Mesenchymal stem cell (in vitro differentiated cells and primary cell): ENCODE data around the gene STAG1.
"Not testable (repeated sequence)": the region's sequence is repeated elsewhere in the genome, so short reads cannot be mapped to it uniquely, and the experiment has no call there.

Experiments
- DNase-seq: peaks from one replicate; pipeline ENCODE4 v3.0.0-alpha.2; 2013
- H2AFZ ChIP-seq: one replicate; pipeline ENCODE4 v1.6.1; 2013; ENCODE audit warnings: low read depth, mild to moderate bottlenecking, control low read depth, inconsistent platforms, low read length, moderate library complexity
- H2AK5ac ChIP-seq: 2 replicates; pipeline ENCODE4 v1.6.1; 2013; ENCODE audit warnings: low read length, moderate library complexity, mild to moderate bottlenecking, inconsistent platforms; ENCODE audit not compliant: severe bottlenecking
- H2BK120ac ChIP-seq: one replicate; pipeline ENCODE4 v1.6.1; 2013; ENCODE audit warnings: low read depth, mild to moderate bottlenecking, inconsistent platforms, low read length, moderate library complexity
- H2BK12ac ChIP-seq, 2 experiments: one replicate each; pipeline ENCODE4 v1.6.1; 2013; ENCODE audit warnings: inconsistent platforms in 2 of 2, low read length in 2 of 2, mild to moderate bottlenecking in 2 of 2, moderate library complexity in 2 of 2, control low read depth in 1 of 2
- H2BK15ac ChIP-seq: one replicate; pipeline ENCODE4 v1.6.1; 2013; ENCODE audit warnings: mild to moderate bottlenecking, low read depth, inconsistent platforms; ENCODE audit not compliant: poor library complexity, severe bottlenecking
- H2BK5ac ChIP-seq: 2 replicates; pipeline ENCODE4 v1.6.1; 2013; ENCODE audit warnings: low read depth, mild to moderate bottlenecking, low read length, control low read depth, inconsistent platforms; ENCODE audit not compliant: poor library complexity, severe bottlenecking
- H3K14ac ChIP-seq, 2 experiments: one replicate each; pipeline ENCODE4 v1.6.1; 2013; ENCODE audit warnings: inconsistent platforms in 2 of 2, low read length in 2 of 2, control low read depth in 1 of 2, mild to moderate bottlenecking in 1 of 2, moderate library complexity in 1 of 2
- H3K18ac ChIP-seq, 2 experiments: one replicate each; pipeline ENCODE4 v1.6.1; 2013; ENCODE audit warnings: inconsistent platforms in 2 of 2, low read length in 2 of 2, control low read depth in 1 of 2, low read depth in 1 of 2, mild to moderate bottlenecking in 1 of 2
- H3K23ac ChIP-seq, 2 experiments: one replicate each; pipeline ENCODE4 v1.6.1; 2013; ENCODE audit warnings: inconsistent platforms in 2 of 2, low read length in 2 of 2, mild to moderate bottlenecking in 2 of 2, moderate library complexity in 2 of 2, control low read depth in 1 of 2
- H3K27ac ChIP-seq: 2 replicates; pipeline ENCODE4 v1.5.1; 2013; ENCODE audit warnings: mild to moderate bottlenecking, moderate library complexity, low read length, control low read depth, inconsistent platforms; ENCODE audit not compliant: poor library complexity, severe bottlenecking
- H3K27me3 ChIP-seq, 2 experiments: 2 replicates each; pipeline versions ENCODE4 v1.6.1 to v1.7.0; 2013; ENCODE audit warnings: low read length in 2 of 2, mild to moderate bottlenecking in 2 of 2, moderate library complexity in 2 of 2, control low read depth in 1 of 2, inconsistent platforms in 1 of 2; ENCODE audit not compliant: control insufficient read depth in 1 of 2, insufficient read depth in 1 of 2
- H3K36me3 ChIP-seq, 2 experiments: 2 replicates each; pipeline versions ENCODE4 v1.6.1 to v1.7.0; 2013; ENCODE audit warnings: low read length in 2 of 2, control low read depth in 1 of 2, inconsistent platforms in 1 of 2, low read depth in 1 of 2, mild to moderate bottlenecking in 1 of 2; ENCODE audit not compliant: insufficient read depth in 2 of 2, control insufficient read depth in 1 of 2
- H3K4ac ChIP-seq, 2 experiments: one replicate each; pipeline ENCODE4 v1.6.1; 2013; ENCODE audit warnings: inconsistent platforms in 2 of 2, low read length in 2 of 2, mild to moderate bottlenecking in 2 of 2, moderate library complexity in 2 of 2, control low read depth in 1 of 2, low read depth in 1 of 2
- H3K4me1 ChIP-seq: 2 replicates; pipeline ENCODE4 v1.6.1; 2013; ENCODE audit warnings: low read depth, low read length, control low read depth; ENCODE audit not compliant: control insufficient read depth, insufficient read depth
- H3K4me2 ChIP-seq: 2 replicates; pipeline ENCODE4 v1.6.1; 2013; ENCODE audit warnings: low read length, mild to moderate bottlenecking, inconsistent platforms; ENCODE audit not compliant: poor library complexity, severe bottlenecking
- H3K4me3 ChIP-seq, 2 experiments: 2 replicates each; pipeline versions ENCODE4 v1.5.1 to v1.7.0; 2013; ENCODE audit warnings: low read length in 2 of 2, mild to moderate bottlenecking in 2 of 2, control low read depth in 1 of 2, low read depth in 1 of 2; ENCODE audit not compliant: insufficient read depth in 1 of 2
- H3K79me1 ChIP-seq: replicated peaks from 2 replicates; pipeline ENCODE4 v1.6.1; 2013; ENCODE audit warnings: mild to moderate bottlenecking, control low read depth, low read length, inconsistent platforms; ENCODE audit not compliant: poor library complexity, severe bottlenecking
- H3K9ac ChIP-seq: 2 replicates; pipeline ENCODE4 v1.7.0; 2013; ENCODE audit warnings: mild to moderate bottlenecking, low read length, moderate library complexity
- H3K9me3 ChIP-seq: 2 replicates; pipeline ENCODE4 v1.7.0; 2013; ENCODE audit warnings: mild to moderate bottlenecking, low read length; ENCODE audit not compliant: control insufficient read depth
- H4K8ac ChIP-seq: one replicate; pipeline ENCODE4 v1.6.1; 2013; ENCODE audit warnings: inconsistent platforms, mild to moderate bottlenecking, low read length, moderate library complexity
- H4K91ac ChIP-seq: one replicate; pipeline ENCODE4 v1.6.1; 2013; ENCODE audit warnings: mild to moderate bottlenecking, low read length, inconsistent platforms
- WGBS: methylation state at CpG from one replicate; pipeline ENCODE4 v1.1.7; 2013; ENCODE audit warnings: mixed read lengths; 5-methylcytosine and 5-hydroxymethylcytosine counted together

Gene STAG1

GRCh38 chr3:136620436-136620835 is 131.7 kb downstream of the STAG1 start:
- H3K4me2 ChIP-seq, result no peak overlapping the region
- DNase-seq, result no peak
- H3K79me1 ChIP-seq, result peaks cover 11% of the 10 kb centered on the region

GRCh38 chr3:136617969-136618525 is 134.1 kb downstream of the STAG1 start:
- not testable (repeated sequence) for H4K91ac ChIP-seq, DNase-seq, H3K9ac ChIP-seq, H2BK12ac ChIP-seq, H3K27me3 ChIP-seq, H3K4me2 ChIP-seq, H3K4ac ChIP-seq, H3K23ac ChIP-seq, H3K27ac ChIP-seq, H2AK5ac ChIP-seq, H3K9me3 ChIP-seq, H3K4me1 ChIP-seq, H2BK5ac ChIP-seq, H2BK120ac ChIP-seq, H3K4me3 ChIP-seq, H4K8ac ChIP-seq, H2BK15ac ChIP-seq, H3K18ac ChIP-seq, H2AFZ ChIP-seq, H3K14ac ChIP-seq
- WGBS, result 84% methylated on average over 5 of the region's 6 CpGs
- H3K79me1 ChIP-seq, result peaks cover 11% of the 10 kb centered on the region
- H3K36me3 ChIP-seq, result peaks cover 0 to 31% of the 10 kb centered on the region in 2 experiments

More at GRCh38 chr3:136620436-136620835, 131.7 kb downstream of the STAG1 start:
- Histone ChIP-seq H3K14ac (no peak overlapping the region), H3K4me3 (no peak overlapping the region), H2BK120ac (no peak overlapping the region), H4K91ac (no peak overlapping the region), H2AK5ac (no peak overlapping the region), H2BK12ac (no peak overlapping the region), H2BK15ac (no peak overlapping the region), H2AFZ (no peak overlapping the region), H3K4me1 (peaks cover 6% of the 10 kb centered on the region), H2BK5ac (no peak overlapping the region), H3K23ac (no peak overlapping the region), H4K8ac (no peak overlapping the region), H3K27ac (no peak overlapping the region), H3K9me3 (no peaks in the 10 kb centered on the region), H3K36me3 (peaks cover 0 to 31% of the 10 kb centered on the region in 2 experiments), H3K4ac (no peak overlapping the region), H3K18ac (no peak overlapping the region), H3K27me3 (no peaks in the 10 kb centered on the region), H3K9ac (no peak overlapping the region)

GRCh38 chr3:136617198-136617597 is 135.0 kb downstream of the STAG1 start:
- no peak overlapping the region for H2BK5ac ChIP-seq
- H2AK5ac ChIP-seq, result peak overlapping the region; percentile 76
- no peak overlapping the region for H4K91ac ChIP-seq
- no peak overlapping the region for H3K4ac ChIP-seq
- H3K9ac ChIP-seq, result no peak overlapping the region
- peak overlapping the region; percentile 14 for H3K27ac ChIP-seq
- H4K8ac ChIP-seq, result no peak overlapping the region
- H3K18ac ChIP-seq, result no peak overlapping the region
- no peak overlapping the region for H2BK120ac ChIP-seq
- no peak overlapping the region for H2AFZ ChIP-seq
- peaks cover 7% of the 10 kb centered on the region for H3K4me1 ChIP-seq
- H3K9me3 ChIP-seq, result no peaks in the 10 kb centered on the region
- no peak for DNase-seq
- no peak overlapping the region for H3K23ac ChIP-seq
- H3K79me1 ChIP-seq, result peaks cover 9% of the 10 kb centered on the region
- H2BK12ac ChIP-seq, result no peak overlapping the region
- peaks cover 0 to 28% of the 10 kb centered on the region in 2 experiments for H3K36me3 ChIP-seq
- no peaks in the 10 kb centered on the region for H3K27me3 ChIP-seq
- H3K4me2 ChIP-seq, result no peak overlapping the region
- no peak overlapping the region for H2BK15ac ChIP-seq
- H3K14ac ChIP-seq, result no peak overlapping the region
- no peak overlapping the region for H3K4me3 ChIP-seq

GRCh38 chr3:136612512-136612911 is 139.7 kb downstream of the STAG1 start:
- no peak overlapping the region for H2BK12ac ChIP-seq
- H3K79me1 ChIP-seq, result peaks cover 23% of the 10 kb centered on the region
- no peak overlapping the region for H3K4ac ChIP-seq

More at GRCh38 chr3:136612512-136612911, 139.7 kb downstream of the STAG1 start:
- H3K4me1 ChIP-seq, result peaks cover 7% of the 10 kb centered on the region
- peaks cover 9 to 18% of the 10 kb centered on the region in 2 experiments for H3K36me3 ChIP-seq
- no peak overlapping the region for H3K4me2 ChIP-seq
- no peak overlapping the region for H2AFZ ChIP-seq
- no peak overlapping the region for H3K9ac ChIP-seq
- no peak overlapping the region for H3K18ac ChIP-seq
- H3K4me3 ChIP-seq, result no peak overlapping the region
- H4K91ac ChIP-seq, result no peak overlapping the region
- H3K23ac ChIP-seq, result no peak overlapping the region
- no peak overlapping the region for H2AK5ac ChIP-seq
- H3K14ac ChIP-seq, result no peak overlapping the region
- no peaks in the 10 kb centered on the region for H3K9me3 ChIP-seq
- no peak overlapping the region for H2BK15ac ChIP-seq
- DNase-seq, result no peak
- H3K27me3 ChIP-seq, result no peaks in the 10 kb centered on the region
- H2BK5ac ChIP-seq, result peak overlapping the region; percentile 38
- 94% methylated on average over 2 of the region's 2 CpGs for WGBS
- H4K8ac ChIP-seq, result no peak overlapping the region
- H2BK120ac ChIP-seq, result no peak overlapping the region
- peak overlapping the region; percentile 76 for H3K27ac ChIP-seq
